GM12864 (cell line): ENCODE measurements around the gene ATF6.

Experiments
- DNase-seq: peaks from one replicate; pipeline ENCODE4 v3.0.0-alpha.2; 2011; ENCODE audit warnings: low read depth
- H3K4me3 ChIP-seq: 2 replicates; pipeline ENCODE4 v1.5.1; 2011; ENCODE audit warnings: mild to moderate bottlenecking, low read depth, low read length, control low read depth
- TF ChIP-seq, protein P1 (sequence below): IDR thresholded peaks from 2 replicates; pipeline ENCODE4 v1.5.1; 2011; ENCODE audit warnings: low read depth, mild to moderate bottlenecking, moderate library complexity, low read length, control low read depth, inconsistent platforms; ENCODE audit errors: missing control alignments

The ATF6 gene

GRCh38 chr1:161728376-161729226 is 37.5 kb upstream of the ATF6 start:
- no peak for DNase-seq
- H3K4me3 ChIP-seq: no peak overlapping the region
- TF ChIP-seq, protein P1, sequence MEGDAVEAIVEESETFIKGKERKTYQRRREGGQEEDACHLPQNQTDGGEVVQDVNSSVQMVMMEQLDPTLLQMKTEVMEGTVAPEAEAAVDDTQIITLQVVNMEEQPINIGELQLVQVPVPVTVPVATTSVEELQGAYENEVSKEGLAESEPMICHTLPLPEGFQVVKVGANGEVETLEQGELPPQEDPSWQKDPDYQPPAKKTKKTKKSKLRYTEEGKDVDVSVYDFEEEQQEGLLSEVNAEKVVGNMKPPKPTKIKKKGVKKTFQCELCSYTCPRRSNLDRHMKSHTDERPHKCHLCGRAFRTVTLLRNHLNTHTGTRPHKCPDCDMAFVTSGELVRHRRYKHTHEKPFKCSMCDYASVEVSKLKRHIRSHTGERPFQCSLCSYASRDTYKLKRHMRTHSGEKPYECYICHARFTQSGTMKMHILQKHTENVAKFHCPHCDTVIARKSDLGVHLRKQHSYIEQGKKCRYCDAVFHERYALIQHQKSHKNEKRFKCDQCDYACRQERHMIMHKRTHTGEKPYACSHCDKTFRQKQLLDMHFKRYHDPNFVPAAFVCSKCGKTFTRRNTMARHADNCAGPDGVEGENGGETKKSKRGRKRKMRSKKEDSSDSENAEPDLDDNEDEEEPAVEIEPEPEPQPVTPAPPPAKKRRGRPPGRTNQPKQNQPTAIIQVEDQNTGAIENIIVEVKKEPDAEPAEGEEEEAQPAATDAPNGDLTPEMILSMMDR: no peak

DNA sequence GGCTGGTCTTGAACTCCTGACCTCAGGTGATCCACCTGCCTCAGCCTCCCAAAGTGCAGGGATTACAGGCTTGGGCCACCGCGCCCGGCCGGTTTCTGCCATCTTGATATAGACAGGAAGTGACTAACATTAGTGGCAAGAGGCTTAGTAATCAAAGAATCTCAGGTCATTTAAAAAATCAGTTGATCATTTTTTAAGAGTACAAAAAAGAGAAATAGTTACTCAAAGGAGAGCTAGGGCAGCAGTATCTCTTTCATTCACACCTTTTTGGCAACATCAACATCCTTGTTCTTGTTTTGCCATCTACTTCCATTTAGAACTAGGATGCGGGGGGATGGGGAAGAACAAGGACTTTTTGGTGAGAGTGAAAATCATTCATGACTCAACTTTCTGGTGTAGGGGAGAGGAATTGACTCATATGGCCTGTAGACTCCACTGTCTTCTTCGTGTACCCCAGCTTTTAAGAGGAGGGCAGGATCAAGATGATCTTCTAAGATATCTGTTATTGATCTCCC is 36.0 kb upstream of the ATF6 start:
- TF ChIP-seq, protein P1: no peak
- no peak for DNase-seq
- no peak overlapping the region for H3K4me3 ChIP-seq

DNA sequence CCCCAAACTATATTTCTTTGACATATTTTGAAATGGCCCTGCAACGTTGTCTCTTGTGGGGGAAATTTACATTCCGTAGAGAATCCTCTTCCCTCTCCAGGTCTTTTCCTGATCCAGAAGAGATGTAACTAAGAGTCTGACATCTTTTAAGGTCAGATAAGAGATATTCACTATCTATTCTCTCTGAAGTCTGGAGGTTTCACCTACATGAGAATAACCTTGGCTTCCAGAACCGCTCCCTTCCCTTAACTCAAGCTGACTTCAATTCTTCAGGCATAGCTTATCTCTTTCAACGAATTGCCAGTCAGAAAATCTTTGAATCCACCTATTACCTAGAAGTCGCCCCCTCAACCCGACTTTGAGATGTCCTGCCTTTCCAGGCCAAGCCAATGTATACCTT is 34.9 kb upstream of the ATF6 start:
- TF ChIP-seq, protein P1: no peak
- no peak overlapping the region for H3K4me3 ChIP-seq
- DNase-seq: no peak

GRCh38 chr1:161731981-161732718 is 34.0 kb upstream of the ATF6 start:
- TF ChIP-seq, protein P1: no peak
- DNase-seq: no peak

DNA sequence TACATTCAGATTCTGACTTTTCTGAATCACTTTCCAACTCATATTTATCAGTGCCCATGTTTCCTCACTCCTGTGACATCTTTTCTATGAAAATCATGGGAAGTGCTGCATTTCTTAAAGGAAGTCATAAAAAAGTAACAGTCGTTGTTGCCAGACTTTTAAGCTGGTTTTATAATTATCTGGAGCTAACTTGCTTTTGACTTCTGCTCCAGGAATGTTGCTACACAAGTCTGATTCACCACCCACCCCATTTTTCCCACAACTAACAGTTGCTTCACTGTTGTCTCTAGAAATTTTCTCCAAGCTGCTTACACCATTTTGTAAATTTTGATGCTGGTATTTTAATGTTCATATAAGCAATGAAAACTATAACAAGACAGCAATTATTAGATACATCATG is 32.6 kb upstream of the ATF6 start:
- H3K4me3 ChIP-seq: no peak overlapping the region
- TF ChIP-seq, protein P1: no peak
- DNase-seq: no peak

More at GRCh38 chr1:161731981-161732718, 34.0 kb upstream of the ATF6 start:
- no peak overlapping the region for H3K4me3 ChIP-seq

DNA sequence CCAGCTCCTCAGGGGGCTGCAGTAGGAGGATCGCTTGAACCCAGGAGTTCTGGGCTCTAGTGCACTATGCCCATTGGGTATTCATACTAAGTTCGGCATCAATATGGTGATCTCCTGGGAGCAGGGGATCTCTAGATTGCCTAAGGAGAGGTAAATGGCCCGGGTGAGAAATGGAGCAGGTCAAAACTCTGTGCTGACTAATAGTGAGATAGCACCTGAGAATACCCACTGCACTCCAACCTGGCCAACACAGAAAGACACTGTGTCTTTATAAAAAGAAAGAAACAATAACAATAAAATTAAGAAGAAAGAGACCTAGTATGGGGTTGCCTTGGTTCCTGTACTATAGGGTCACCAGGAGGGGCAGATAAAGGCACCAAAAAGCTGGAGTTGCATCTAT is 30.3 kb upstream of the ATF6 start:
- H3K4me3 ChIP-seq: no peak overlapping the region
- DNase-seq: no peak
- TF ChIP-seq, protein P1: no peak
